PC-3 (cell line): ENCODE results near the gene PAGR1.

Experiments used
- EZH2 ChIP-seq: fragments of 300-600 bp; sonication (generic); IDR thresholded peaks from one replicate; pipeline ENCODE4 v1.6.1; 2017; ENCODE audit warnings: antibody characterized with exemption, mild to moderate bottlenecking, low read length; ENCODE audit not compliant: unreplicated experiment
- EZH2phosphoT487 ChIP-seq: fragments of 300-600 bp; sonication (generic); IDR thresholded peaks from 2 replicates; pipeline ENCODE4 v1.6.1; 2018; ENCODE audit warnings: mild to moderate bottlenecking, antibody characterized with exemption, low read length, borderline replicate concordance
- TF ChIP-seq, protein P1 (sequence below): fragments of 300-600 bp; sonication (generic); conservative IDR thresholded peaks from 2 replicates; pipeline ENCODE4 v1.5.1; 2017; ENCODE audit warnings: antibody characterized with exemption, low read depth, mild to moderate bottlenecking, low read length

DNA sequence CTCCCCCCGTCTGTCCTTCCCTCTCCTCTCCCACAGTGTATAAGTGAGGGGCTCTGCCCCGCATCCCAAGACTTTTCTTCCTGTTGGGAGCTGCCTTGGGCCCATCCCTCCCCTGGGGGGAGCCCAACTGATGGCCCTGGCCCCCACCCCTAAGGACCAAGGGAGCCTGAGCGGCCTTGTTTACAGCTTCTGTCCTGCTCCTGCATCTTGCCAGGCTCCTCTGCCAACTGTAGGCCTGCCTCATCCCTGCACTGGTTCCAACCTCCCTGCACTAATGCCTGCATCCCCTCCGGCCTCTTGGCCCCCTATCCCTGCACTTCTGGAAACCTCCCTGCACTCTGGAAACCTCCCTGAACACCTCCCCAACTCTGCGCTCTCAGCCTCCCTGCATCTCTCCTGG, 1.4 kb upstream of the PAGR1 start:
- TF ChIP-seq, protein P1, sequence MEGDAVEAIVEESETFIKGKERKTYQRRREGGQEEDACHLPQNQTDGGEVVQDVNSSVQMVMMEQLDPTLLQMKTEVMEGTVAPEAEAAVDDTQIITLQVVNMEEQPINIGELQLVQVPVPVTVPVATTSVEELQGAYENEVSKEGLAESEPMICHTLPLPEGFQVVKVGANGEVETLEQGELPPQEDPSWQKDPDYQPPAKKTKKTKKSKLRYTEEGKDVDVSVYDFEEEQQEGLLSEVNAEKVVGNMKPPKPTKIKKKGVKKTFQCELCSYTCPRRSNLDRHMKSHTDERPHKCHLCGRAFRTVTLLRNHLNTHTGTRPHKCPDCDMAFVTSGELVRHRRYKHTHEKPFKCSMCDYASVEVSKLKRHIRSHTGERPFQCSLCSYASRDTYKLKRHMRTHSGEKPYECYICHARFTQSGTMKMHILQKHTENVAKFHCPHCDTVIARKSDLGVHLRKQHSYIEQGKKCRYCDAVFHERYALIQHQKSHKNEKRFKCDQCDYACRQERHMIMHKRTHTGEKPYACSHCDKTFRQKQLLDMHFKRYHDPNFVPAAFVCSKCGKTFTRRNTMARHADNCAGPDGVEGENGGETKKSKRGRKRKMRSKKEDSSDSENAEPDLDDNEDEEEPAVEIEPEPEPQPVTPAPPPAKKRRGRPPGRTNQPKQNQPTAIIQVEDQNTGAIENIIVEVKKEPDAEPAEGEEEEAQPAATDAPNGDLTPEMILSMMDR: no peak
- TF ChIP-seq EZH2phosphoT487 (no peak), EZH2 (no peak)
